Parathyroid adenoma (tissue), 2 donors: ENCODE measurements around the gene PAK4.

Experiments used
- H2AFZ ChIP-seq: fragments of 300-600 bp; sonication (generic); one replicate; pipeline ENCODE4 v1.7.0; 2017; ENCODE audit warnings: antibody characterized with exemption, mild to moderate bottlenecking
- H3K27ac ChIP-seq: fragments of 300-600 bp; sonication (generic); one replicate; pipeline ENCODE4 v1.7.0; 2017
- H3K27me3 ChIP-seq: fragments of 300-600 bp; sonication (generic); one replicate; pipeline ENCODE4 v1.7.0; 2017; ENCODE audit warnings: low read length; ENCODE audit not compliant: control insufficient read depth, insufficient read depth
- H3K36me3 ChIP-seq: fragments of 300-600 bp; sonication (generic); one replicate; pipeline ENCODE4 v1.7.0; 2017; ENCODE audit warnings: low read length; ENCODE audit not compliant: control insufficient read depth, insufficient read depth
- H3K4me1 ChIP-seq: fragments of 300-600 bp; sonication (generic); one replicate; pipeline ENCODE4 v1.7.0; 2017; ENCODE audit warnings: control low read depth
- H3K4me2 ChIP-seq: fragments of 300-600 bp; sonication (generic); one replicate; pipeline ENCODE4 v1.7.0; 2017; ENCODE audit warnings: low read length
- H3K4me3 ChIP-seq: fragments of 300-600 bp; sonication (generic); one replicate; pipeline ENCODE4 v1.7.0; 2017; ENCODE audit warnings: low read depth, low read length
- H3K79me2 ChIP-seq: fragments of 300-600 bp; sonication (generic); one replicate; pipeline ENCODE4 v1.7.0; 2017; ENCODE audit warnings: control low read depth
- H3K9ac ChIP-seq: fragments of 300-600 bp; sonication (generic); one replicate; pipeline ENCODE4 v1.7.0; 2017; ENCODE audit warnings: mild to moderate bottlenecking
- H3K9me3 ChIP-seq: fragments of 300-600 bp; sonication (generic); one replicate; pipeline ENCODE4 v1.7.0; 2017; ENCODE audit warnings: low read length; ENCODE audit not compliant: control insufficient read depth
- TF ChIP-seq, protein P1 (sequence below): fragments of 300-600 bp; sonication (generic); IDR thresholded peaks from one replicate; pipeline ENCODE4 v1.7.0; 2017; ENCODE audit warnings: antibody characterized with exemption, mild to moderate bottlenecking
- donor health status: primary hyperparathyroidism.

PAK4 gene

DNA sequence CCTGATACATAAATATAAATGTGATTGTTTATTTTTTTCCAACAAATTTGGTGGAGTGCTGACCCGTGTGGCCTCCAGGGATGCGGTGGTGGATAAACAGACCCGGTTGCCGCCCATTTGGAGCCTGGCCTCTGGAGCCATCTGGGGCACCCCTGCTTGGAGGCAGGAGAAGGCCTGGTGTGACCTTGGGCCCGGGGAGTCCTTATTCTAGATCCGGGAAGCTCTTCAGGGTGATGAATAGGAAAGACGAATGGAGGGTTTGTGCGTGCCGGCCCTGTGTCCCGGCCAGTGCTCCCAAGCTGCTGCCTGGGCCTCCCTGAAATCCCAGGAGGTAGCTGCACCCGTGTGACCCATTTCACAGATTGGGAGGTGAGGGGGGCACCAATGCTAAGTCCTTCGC is 11.5 kb downstream of the PAK4 start:
- Histone ChIP-seq H3K9me3 (no peaks in the 10 kb centered on the region), H3K9ac (no peak overlapping the region), H3K27me3 (no peaks in the 10 kb centered on the region), H3K27ac (no peak overlapping the region), H3K4me2 (no peak overlapping the region), H2AFZ (no peak overlapping the region), H3K79me2 (peaks cover 93% of the 10 kb centered on the region), H3K4me1 (peaks cover 38% of the 10 kb centered on the region), H3K36me3 (no peaks in the 10 kb centered on the region), H3K4me3 (no peak overlapping the region)
- TF ChIP-seq, protein P1, sequence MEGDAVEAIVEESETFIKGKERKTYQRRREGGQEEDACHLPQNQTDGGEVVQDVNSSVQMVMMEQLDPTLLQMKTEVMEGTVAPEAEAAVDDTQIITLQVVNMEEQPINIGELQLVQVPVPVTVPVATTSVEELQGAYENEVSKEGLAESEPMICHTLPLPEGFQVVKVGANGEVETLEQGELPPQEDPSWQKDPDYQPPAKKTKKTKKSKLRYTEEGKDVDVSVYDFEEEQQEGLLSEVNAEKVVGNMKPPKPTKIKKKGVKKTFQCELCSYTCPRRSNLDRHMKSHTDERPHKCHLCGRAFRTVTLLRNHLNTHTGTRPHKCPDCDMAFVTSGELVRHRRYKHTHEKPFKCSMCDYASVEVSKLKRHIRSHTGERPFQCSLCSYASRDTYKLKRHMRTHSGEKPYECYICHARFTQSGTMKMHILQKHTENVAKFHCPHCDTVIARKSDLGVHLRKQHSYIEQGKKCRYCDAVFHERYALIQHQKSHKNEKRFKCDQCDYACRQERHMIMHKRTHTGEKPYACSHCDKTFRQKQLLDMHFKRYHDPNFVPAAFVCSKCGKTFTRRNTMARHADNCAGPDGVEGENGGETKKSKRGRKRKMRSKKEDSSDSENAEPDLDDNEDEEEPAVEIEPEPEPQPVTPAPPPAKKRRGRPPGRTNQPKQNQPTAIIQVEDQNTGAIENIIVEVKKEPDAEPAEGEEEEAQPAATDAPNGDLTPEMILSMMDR: no peak

DNA sequence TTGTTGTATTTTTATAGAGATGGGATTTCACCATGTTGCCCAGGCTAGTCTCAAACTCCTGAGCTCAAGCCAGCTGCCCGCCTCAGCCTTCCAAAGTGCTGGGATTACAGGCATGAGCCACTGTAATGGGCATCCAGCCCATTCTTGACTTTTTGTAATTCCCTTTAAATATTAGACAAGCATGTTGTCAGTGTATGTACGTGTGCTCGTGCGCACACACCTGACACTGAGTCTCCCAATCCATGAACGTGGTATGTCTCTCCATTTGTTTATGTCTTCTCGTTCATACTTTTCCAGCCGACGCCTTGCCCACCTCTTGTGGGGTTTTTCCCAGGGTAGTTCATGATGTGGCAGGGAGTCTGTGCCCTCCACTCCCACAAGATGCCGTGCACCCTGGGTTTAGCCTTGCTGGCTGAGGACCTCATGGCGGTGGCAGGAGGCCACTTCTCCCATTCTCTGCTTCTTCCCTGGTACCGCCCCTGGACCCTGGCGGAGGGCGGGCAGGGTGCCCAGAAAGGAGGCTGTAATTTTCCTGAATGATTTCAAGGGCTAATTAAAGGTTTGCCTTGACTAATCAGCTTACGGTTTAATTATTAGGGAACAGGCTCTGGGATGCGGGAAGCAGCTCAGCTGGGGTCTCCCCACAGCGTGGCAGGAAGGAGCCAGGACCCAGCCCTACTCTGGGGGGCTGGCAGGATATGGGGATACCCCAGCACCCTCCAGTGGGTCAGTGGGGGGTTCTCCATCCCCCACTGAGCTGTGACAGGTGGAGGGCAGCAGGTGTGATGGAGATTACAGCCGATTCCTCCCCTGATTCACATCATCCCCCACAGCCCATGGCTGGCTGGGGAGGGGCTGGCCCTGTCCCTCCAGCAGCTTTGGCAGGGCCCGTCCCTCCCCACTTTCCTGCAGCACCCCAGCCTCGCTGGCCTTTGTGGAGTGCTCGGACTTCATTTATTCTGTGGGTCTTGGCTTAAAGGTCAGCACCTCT is 12.9 kb downstream of the PAK4 start:
- no peaks in the 10 kb centered on the region for H3K36me3 ChIP-seq
- no peak overlapping the region for H3K9ac ChIP-seq
- no peak overlapping the region for H3K4me3 ChIP-seq
- no peak overlapping the region for H2AFZ ChIP-seq
- no peaks in the 10 kb centered on the region for H3K9me3 ChIP-seq
- peaks cover 27% of the 10 kb centered on the region for H3K4me1 ChIP-seq
- TF ChIP-seq, protein P1: no peak
- no peak overlapping the region for H3K27ac ChIP-seq
- H3K4me2 ChIP-seq: no peak overlapping the region
- H3K27me3 ChIP-seq: no peaks in the 10 kb centered on the region
- H3K79me2 ChIP-seq: peaks cover 88% of the 10 kb centered on the region

DNA sequence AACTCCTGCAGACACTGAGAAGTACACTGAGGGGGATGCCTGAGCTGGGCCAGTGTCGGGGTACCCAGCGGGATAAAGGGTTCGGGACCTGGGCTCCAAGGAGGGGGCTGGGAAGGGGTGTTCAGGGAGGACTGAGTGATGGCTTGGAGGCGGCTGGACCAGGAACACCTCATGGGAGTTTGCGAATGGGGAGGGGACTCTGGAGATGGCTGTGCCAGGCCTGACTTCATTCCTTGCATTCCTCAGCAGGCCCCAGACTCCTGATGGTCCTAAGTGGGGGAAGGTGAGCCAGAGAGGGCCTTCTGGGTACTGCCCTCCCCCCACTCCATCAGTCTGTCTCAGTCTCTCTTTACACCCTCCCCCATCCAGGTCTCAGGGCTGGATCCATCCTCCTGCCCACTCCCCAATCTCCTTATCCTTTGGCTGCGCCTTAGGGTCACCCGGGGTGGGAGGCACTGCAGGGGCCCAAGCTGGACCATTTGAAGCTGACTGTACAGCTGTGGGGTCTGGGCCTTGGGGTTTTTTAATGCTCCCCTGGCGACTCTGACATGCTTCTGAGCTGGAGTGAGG is 13.8 kb downstream of the PAK4 start:
- H3K4me2 ChIP-seq: no peak overlapping the region
- no peaks in the 10 kb centered on the region for H3K9me3 ChIP-seq
- TF ChIP-seq, protein P1: no peak
- no peaks in the 10 kb centered on the region for H3K36me3 ChIP-seq
- H3K4me1 ChIP-seq: peaks cover 27% of the 10 kb centered on the region
- no peak overlapping the region for H3K4me3 ChIP-seq
- H2AFZ ChIP-seq: no peak overlapping the region
- no peak overlapping the region for H3K9ac ChIP-seq
- peaks cover 79% of the 10 kb centered on the region for H3K79me2 ChIP-seq
- H3K27me3 ChIP-seq: no peaks in the 10 kb centered on the region
- no peak overlapping the region for H3K27ac ChIP-seq

DNA sequence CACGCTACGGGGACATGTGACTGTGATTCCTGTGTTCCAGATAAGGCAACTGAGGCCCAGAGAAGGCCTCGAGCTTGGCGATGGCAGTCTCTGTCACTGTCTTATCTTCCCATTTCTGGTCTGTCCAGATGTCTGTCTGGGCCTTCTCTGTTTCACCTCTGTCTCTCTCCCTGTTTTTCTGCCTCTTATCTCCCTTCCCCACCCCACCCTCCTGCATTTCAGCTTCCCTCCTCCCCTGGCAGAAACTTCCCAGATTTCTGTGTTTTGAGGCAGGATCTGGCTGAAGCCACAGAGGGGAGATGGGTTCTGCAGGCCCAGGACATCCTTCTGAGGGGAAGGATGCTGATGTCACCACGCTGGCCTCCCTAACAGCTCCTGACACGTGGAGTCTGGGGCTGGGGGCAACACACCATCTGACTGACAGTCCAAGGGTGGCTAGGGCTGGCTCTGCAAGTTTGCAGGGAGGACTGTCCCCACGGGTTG is 14.4 kb downstream of the PAK4 start:
- H3K4me1 ChIP-seq: peaks cover 32% of the 10 kb centered on the region
- peaks cover 74% of the 10 kb centered on the region for H3K79me2 ChIP-seq
- TF ChIP-seq, protein P1: no peak
- no peaks in the 10 kb centered on the region for H3K27me3 ChIP-seq
- H2AFZ ChIP-seq: no peak overlapping the region
- H3K27ac ChIP-seq: no peak overlapping the region
- no peaks in the 10 kb centered on the region for H3K9me3 ChIP-seq
- H3K4me3 ChIP-seq: no peak overlapping the region
- no peak overlapping the region for H3K9ac ChIP-seq
- H3K4me2 ChIP-seq: no peak overlapping the region
- H3K36me3 ChIP-seq: no peaks in the 10 kb centered on the region
